HepG2 (cell line): ENCODE measurements around the gene LARP1B. TPM values are rescaled to one million over a fixed set of nuclear protein-coding genes. Genes with fewer than 3 reads are reported as not detected.

Experiments
- ATAC-seq: fragments of 200-7000 bp; cut with Tn5 transposase; 3 replicates; pipeline ENCODE4 v1.9.1; 2020; ENCODE audit warnings: mild to moderate bottlenecking, moderate library complexity
- BruUV-seq: library from RNA; stranded (reverse); fragments of 400-500 nt; replicated peaks from 2 replicates; lab custom pipeline; 2021; lab: Mats Ljungman, UMichigan
- CTCF ChIA-PET: fragments of 300-600 bp; formaldehyde crosslinking; extraction: SDS; loops from one replicate; lab custom pipeline; 2021; ENCODE audit warnings: low total read pairs, inconsistent platforms, low intra/inter-chr PET ratio; lab: Yijun Ruan, JAX
- POLR2A ChIA-PET: fragments of 350-600 bp; sonication (Branson Sonifier 250); formaldehyde crosslinking; loops from one replicate; lab custom pipeline; 2020; ENCODE audit warnings: antibody characterized with exemption, inconsistent platforms; lab: Yijun Ruan, JAX
- DNase-seq: peaks from one replicate; pipeline ENCODE4 v3.0.0-alpha.2; 2015; ENCODE audit warnings: low spot score
- FAIRE-seq: peaks from 3 replicates; lab custom pipeline; 2011; peaks lifted over from hg19 to GRCh38; lab: Jason Lieb, UNC
- H2AFZ ChIP-seq: one replicate; pipeline ENCODE4 v1.6.1; 2011; ENCODE audit warnings: low read length, inconsistent platforms
- H3K27ac ChIP-seq: fragments of 300-600 bp; 3 replicates; pipeline ENCODE4 v1.8.0; 2011; ENCODE audit warnings: mixed run types, mild to moderate bottlenecking, mixed read lengths, low read length, inconsistent platforms; ENCODE audit not compliant: insufficient read depth; ENCODE audit errors: extremely low read length
- H3K27me3 ChIP-seq, 2 experiments: fragments of 200-600 bp in 1 of 2; 2 replicates in 1 of 2; 3 replicates in 1 of 2; pipeline versions ENCODE4 v1.6.0 to v1.8.0; 2011; ENCODE audit warnings: low read length in 2 of 2, mild to moderate bottlenecking in 2 of 2, moderate library complexity in 2 of 2, inconsistent platforms in 1 of 2; ENCODE audit not compliant: insufficient read depth in 2 of 2, control insufficient read depth in 1 of 2
- H3K36me3 ChIP-seq, 2 experiments: fragments of 200-600 bp in 1 of 2; replicated peaks in 1 of 2; 2 replicates in 1 of 2; 3 replicates in 1 of 2; pipeline versions ENCODE4 v1.5.1 to v1.8.0; 2011; ENCODE audit warnings: low read length in 2 of 2, inconsistent platforms in 1 of 2; ENCODE audit not compliant: insufficient read depth in 2 of 2, control insufficient read depth in 1 of 2
- H3K4me1 ChIP-seq: 2 replicates; pipeline ENCODE4 v1.5.1; 2012; ENCODE audit warnings: low read length, inconsistent platforms; ENCODE audit not compliant: insufficient read depth
- H3K4me2 ChIP-seq: 2 replicates; pipeline ENCODE4 v1.6.0; 2011; ENCODE audit warnings: low read depth, low read length, inconsistent platforms
- H3K4me3 ChIP-seq, 3 experiments: fragments of 200-600 bp in 1 of 3; sonication (generic), shearing (Covaris generic) in 1 of 3; replicated peaks in 1 of 3; 2 replicates each; pipeline ENCODE4 v1.5.1; 2011 to 2016; ENCODE audit warnings: low read length in 3 of 3, inconsistent platforms in 2 of 3, low read depth in 2 of 3, mild to moderate bottlenecking in 2 of 3, control low read depth in 1 of 3, mixed read lengths in 1 of 3; ENCODE audit not compliant: insufficient read depth in 1 of 3
- H3K79me2 ChIP-seq: one replicate; pipeline ENCODE4 v1.6.1; 2011; ENCODE audit warnings: low read length, inconsistent platforms; ENCODE audit not compliant: insufficient read depth
- H3K9ac ChIP-seq: 2 replicates; pipeline ENCODE4 v1.6.0; 2011; ENCODE audit warnings: mild to moderate bottlenecking, low read depth, low read length, inconsistent platforms; ENCODE audit not compliant: insufficient read depth
- H3K9me3 ChIP-seq: 2 replicates; pipeline ENCODE4 v1.5.1; 2012; ENCODE audit warnings: mild to moderate bottlenecking, low read length
- H4K20me1 ChIP-seq: 2 replicates; pipeline ENCODE4 v1.6.0; 2011; ENCODE audit warnings: inconsistent platforms, mild to moderate bottlenecking, low read length, moderate library complexity; ENCODE audit not compliant: insufficient read depth
- BORCS8-MEF2B ChIP-seq: sonication (generic); formaldehyde crosslinking; IDR thresholded peaks from 2 replicates; pipeline ENCODE4 v1.8.0; 2022; ENCODE audit warnings: mild to moderate bottlenecking, missing genetic modification reagents
- CENPX ChIP-seq: sonication (generic); formaldehyde crosslinking; IDR thresholded peaks from 2 replicates; pipeline ENCODE4 v1.9.0; 2021; ENCODE audit warnings: mild to moderate bottlenecking, missing genetic modification reagents, moderate library complexity
- DPF2 ChIP-seq: sonication (generic); formaldehyde crosslinking; IDR thresholded peaks from 2 replicates; pipeline ENCODE4 v1.4.0; 2020; ENCODE audit warnings: mild to moderate bottlenecking, low read depth, missing genetic modification reagents, borderline replicate concordance
- MAFG ChIP-seq: sonication (generic); formaldehyde crosslinking; IDR thresholded peaks from 2 replicates; pipeline ENCODE4 v1.5.1; 2020; ENCODE audit warnings: mild to moderate bottlenecking, missing genetic modification reagents
- MEIS2 ChIP-seq: sonication (generic); formaldehyde crosslinking; IDR thresholded peaks from 2 replicates; pipeline ENCODE4 v1.9.0; 2021; ENCODE audit warnings: mild to moderate bottlenecking, missing genetic modification reagents
- MTF1 ChIP-seq: sonication (generic); formaldehyde crosslinking; IDR thresholded peaks from 2 replicates; pipeline ENCODE4 v1.5.0; 2020; ENCODE audit warnings: missing genetic modification reagents
- MZF1 ChIP-seq: sonication (generic); formaldehyde crosslinking; IDR thresholded peaks from 2 replicates; pipeline ENCODE4 v1.8.1; 2023; ENCODE audit warnings: mild to moderate bottlenecking, missing genetic modification reagents, borderline replicate concordance
- PHF21A ChIP-seq: sonication (generic); formaldehyde crosslinking; IDR thresholded peaks from 2 replicates; pipeline ENCODE4 v1.5.0; 2020; ENCODE audit warnings: mild to moderate bottlenecking, missing genetic modification reagents
- SETDB1 ChIP-seq: sonication (generic); formaldehyde crosslinking; IDR thresholded peaks from 2 replicates; pipeline ENCODE4 v1.5.1; 2020; ENCODE audit warnings: missing genetic modification reagents, mild to moderate bottlenecking, borderline replicate concordance
- SMC3 ChIP-seq: IDR thresholded peaks from 2 replicates; pipeline ENCODE4 v1.6.1; 2011; ENCODE audit warnings: low read length, improper control_type of control experiment
- SOX6 ChIP-seq, 2 experiments: fragments of 450-650 bp in 1 of 2; sonication (generic) in 1 of 2; formaldehyde crosslinking in 1 of 2; IDR thresholded peaks; 2 replicates each; pipeline versions ENCODE4 v1.4.0 to v1.6.1; 2017 to 2020; ENCODE audit warnings: antibody characterized with exemption in 1 of 2, mild to moderate bottlenecking in 1 of 2, missing genetic modification reagents in 1 of 2
- ZFP82 ChIP-seq: sonication (generic); formaldehyde crosslinking; IDR thresholded peaks from 2 replicates; pipeline ENCODE4 v1.5.1; 2020; ENCODE audit warnings: mild to moderate bottlenecking, missing genetic modification reagents, borderline replicate concordance
- ZFYVE20 ChIP-seq: sonication (generic); formaldehyde crosslinking; IDR thresholded peaks from 2 replicates; pipeline ENCODE4 v1.8.0; 2023; ENCODE audit warnings: low read depth, mild to moderate bottlenecking, moderate library complexity, missing genetic modification reagents, borderline replicate concordance
- ZNF121 ChIP-seq: sonication (generic); formaldehyde crosslinking; IDR thresholded peaks from 2 replicates; pipeline ENCODE4 v1.5.0; 2020; ENCODE audit warnings: mild to moderate bottlenecking, missing genetic modification reagents
- ZNF138 ChIP-seq: sonication (generic); formaldehyde crosslinking; IDR thresholded peaks from 2 replicates; pipeline ENCODE4 v1.5.0; 2020; ENCODE audit warnings: mild to moderate bottlenecking, low read depth, missing genetic modification reagents
- ZNF234 ChIP-seq: sonication (generic); formaldehyde crosslinking; conservative IDR thresholded peaks from 2 replicates; pipeline ENCODE4 v1.5.1; 2020; ENCODE audit warnings: mild to moderate bottlenecking, missing genetic modification reagents
- ZNF33A ChIP-seq: sonication (generic); formaldehyde crosslinking; IDR thresholded peaks from 2 replicates; pipeline ENCODE4 v1.5.1; 2020; ENCODE audit warnings: missing genetic modification reagents, mild to moderate bottlenecking, moderate library complexity, borderline replicate concordance
- ZSCAN22 ChIP-seq: sonication (generic); formaldehyde crosslinking; IDR thresholded peaks from 2 replicates; pipeline ENCODE4 v1.4.0; 2020; ENCODE audit warnings: mild to moderate bottlenecking, missing genetic modification reagents
- WGBS: methylation state at CpG from one replicate; pipeline ENCODE4 v1.1.6; 2017; ENCODE audit warnings: low lambda C conversion rate; 5-methylcytosine and 5-hydroxymethylcytosine counted together
- in situ Hi-C: cut with HindIII; loops from 2 replicates; pipeline ENCODE4 v1.10.0; 2017; ENCODE audit warnings: low pct_unique_long_range_greater_than_20kb; ENCODE audit not compliant: extremely low pct_ligation_motif_present
- intact Hi-C: fragments of 100-400 bp; cut with micrococcal nuclease; formaldehyde crosslinking; loops from one replicate; pipeline ENCODE4 v1.10.0; 2022; ENCODE audit not compliant: unreplicated experiment
- polyA plus RNA-seq, 8 experiments: library from polyadenylated mRNA; depleted of rRNA in 3 of 8; stranded (reverse) in 7 of 8; unstranded in 1 of 8; fragments of >200 nt; fragmentation: Illumina TruSeq in 4 of 8; extraction: Trizol in 4 of 8; gene quantifications; 2 replicates each; pipeline versions ENCODE4 v1.2.1 to v1.2.3, GENCODE V29; 2011 to 2016; ENCODE audit warnings: low read depth in 4 of 8, missing spikeins in 1 of 8, mixed read lengths in 1 of 8; ENCODE audit not compliant: insufficient read depth in 1 of 8
- total RNA-seq, 5 experiments: library from RNA; depleted of rRNA; stranded (reverse); fragments of >200 nt; fragmentation: Illumina TruSeq; extraction: Trizol; gene quantifications; 2 replicates each; pipeline ENCODE4 v1.2.3, GENCODE V29; 2016; ENCODE audit warnings: low read depth in 1 of 5
- TF ChIP-seq, protein P1 (sequence below): sonication (generic); formaldehyde crosslinking; IDR thresholded peaks from 2 replicates; pipeline ENCODE4 v1.8.1; 2022; ENCODE audit warnings: low read depth, mild to moderate bottlenecking, missing genetic modification reagents
- TF ChIP-seq, protein P2 (sequence below): sonication (generic); formaldehyde crosslinking; IDR thresholded peaks from 2 replicates; pipeline ENCODE4 v1.8.0; 2022; ENCODE audit warnings: mild to moderate bottlenecking, missing genetic modification reagents; ENCODE audit not compliant: insufficient replicate concordance

LARP1B gene
- total and polyA plus RNA-seq, 2 of the 13 experiments (the other 11 are each of a cell fraction or from before 2014, with no cell fraction given), result 19.2 to 52.7 TPM

DNA sequence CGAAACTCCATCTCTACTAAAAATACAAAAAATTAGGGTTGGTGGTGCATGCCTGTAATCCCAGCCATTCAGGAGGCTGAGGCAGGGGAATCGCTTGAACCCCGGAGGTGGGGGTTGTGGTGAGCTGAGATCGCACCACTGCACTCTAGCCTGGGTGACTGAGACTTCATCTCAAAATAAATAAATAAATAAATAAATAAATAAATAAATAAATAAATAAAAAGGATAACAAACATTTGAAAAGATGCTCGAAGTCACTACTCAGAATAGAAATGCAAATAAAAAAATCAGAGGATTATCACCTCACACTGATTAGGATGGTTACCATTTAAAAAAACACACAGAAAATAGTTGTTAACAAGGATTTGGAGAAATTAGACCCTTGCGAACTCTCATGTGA lies 73.8 kb downstream of the LARP1B start (continued):
- no peak for TF ChIP-seq DPF2

DNA sequence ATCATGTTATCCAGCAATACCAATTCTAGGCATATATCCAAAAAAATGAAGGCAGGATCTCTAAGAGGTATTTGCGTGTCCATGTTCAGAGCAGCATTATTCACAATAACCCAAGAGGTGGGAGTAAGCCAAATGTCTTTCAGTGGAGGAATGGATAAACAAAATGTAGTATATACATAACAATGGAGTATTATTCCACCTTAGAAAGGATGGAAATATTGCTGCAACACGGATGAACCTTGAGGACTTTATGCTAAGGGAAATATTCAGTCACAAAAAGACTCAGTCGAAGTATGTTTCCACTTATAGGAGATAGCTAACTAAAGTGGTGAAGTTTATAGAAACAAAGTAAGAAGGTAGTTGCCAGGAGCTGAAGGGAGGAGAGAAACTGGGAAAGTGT lies 74.3 kb downstream of the LARP1B start:
- ATAC-seq, result no peak
- peak; percentile 37 for FAIRE-seq
- Histone ChIP-seq H3K9me3 (no peaks in the 10 kb centered on the region), H3K36me3 (no peaks in the 10 kb centered on the region), H2AFZ (no peak overlapping the region), H3K4me1 (no peaks in the 10 kb centered on the region), H3K27me3 (no peaks in the 10 kb centered on the region), H3K9ac (no peak overlapping the region), H3K4me3 (no peak overlapping the region), H3K79me2 (no peaks in the 10 kb centered on the region), H3K27ac (no peak overlapping the region), H4K20me1 (no peaks in the 10 kb centered on the region), H3K4me2 (no peak overlapping the region)
- WGBS, result 93% methylated on average over 3 of the region's 3 CpGs
- in situ Hi-C loops, result no loop called here
- intact Hi-C loops, result no loop called here
- DNase-seq, result no peak
- BruUV-seq, result no TSS peak
- CTCF ChIA-PET, result no interaction called here
- POLR2A ChIA-PET, result no interaction called here
- TF ChIP-seq, protein P1, sequence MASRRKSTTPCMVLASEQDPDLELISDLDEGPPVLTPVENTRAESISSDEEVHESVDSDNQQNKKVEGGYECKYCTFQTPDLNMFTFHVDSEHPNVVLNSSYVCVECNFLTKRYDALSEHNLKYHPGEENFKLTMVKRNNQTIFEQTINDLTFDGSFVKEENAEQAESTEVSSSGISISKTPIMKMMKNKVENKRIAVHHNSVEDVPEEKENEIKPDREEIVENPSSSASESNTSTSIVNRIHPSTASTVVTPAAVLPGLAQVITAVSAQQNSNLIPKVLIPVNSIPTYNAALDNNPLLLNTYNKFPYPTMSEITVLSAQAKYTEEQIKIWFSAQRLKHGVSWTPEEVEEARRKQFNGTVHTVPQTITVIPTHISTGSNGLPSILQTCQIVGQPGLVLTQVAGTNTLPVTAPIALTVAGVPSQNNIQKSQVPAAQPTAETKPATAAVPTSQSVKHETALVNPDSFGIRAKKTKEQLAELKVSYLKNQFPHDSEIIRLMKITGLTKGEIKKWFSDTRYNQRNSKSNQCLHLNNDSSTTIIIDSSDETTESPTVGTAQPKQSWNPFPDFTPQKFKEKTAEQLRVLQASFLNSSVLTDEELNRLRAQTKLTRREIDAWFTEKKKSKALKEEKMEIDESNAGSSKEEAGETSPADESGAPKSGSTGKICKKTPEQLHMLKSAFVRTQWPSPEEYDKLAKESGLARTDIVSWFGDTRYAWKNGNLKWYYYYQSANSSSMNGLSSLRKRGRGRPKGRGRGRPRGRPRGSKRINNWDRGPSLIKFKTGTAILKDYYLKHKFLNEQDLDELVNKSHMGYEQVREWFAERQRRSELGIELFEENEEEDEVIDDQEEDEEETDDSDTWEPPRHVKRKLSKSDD, result no peak
- TF ChIP-seq CENPX (CRISPR knock-in tag) (no peak), MEIS2 (CRISPR knock-in tag) (no peak), ZFP82 (CRISPR knock-in tag) (no peak), MZF1 (no peak), ZNF33A (no peak), ZSCAN22 (CRISPR knock-in tag) (no peak), MTF1 (CRISPR knock-in tag) (no peak), ZNF234 (CRISPR knock-in tag) (no peak), BORCS8-MEF2B (CRISPR knock-in tag) (no peak), ZNF121 (CRISPR knock-in tag) (no peak), SOX6 (IDR thresholded peaks at IDR 0.05) (no peak), SOX6 (CRISPR knock-in tag; IDR thresholded peaks at IDR 0.05) (no peak), SMC3 (no peak), MAFG (no peak), PHF21A (CRISPR knock-in tag) (no peak), ZFYVE20 (CRISPR knock-in tag) (no peak), ZNF138 (CRISPR knock-in tag) (no peak), SETDB1 (no peak)
- TF ChIP-seq, protein P2, sequence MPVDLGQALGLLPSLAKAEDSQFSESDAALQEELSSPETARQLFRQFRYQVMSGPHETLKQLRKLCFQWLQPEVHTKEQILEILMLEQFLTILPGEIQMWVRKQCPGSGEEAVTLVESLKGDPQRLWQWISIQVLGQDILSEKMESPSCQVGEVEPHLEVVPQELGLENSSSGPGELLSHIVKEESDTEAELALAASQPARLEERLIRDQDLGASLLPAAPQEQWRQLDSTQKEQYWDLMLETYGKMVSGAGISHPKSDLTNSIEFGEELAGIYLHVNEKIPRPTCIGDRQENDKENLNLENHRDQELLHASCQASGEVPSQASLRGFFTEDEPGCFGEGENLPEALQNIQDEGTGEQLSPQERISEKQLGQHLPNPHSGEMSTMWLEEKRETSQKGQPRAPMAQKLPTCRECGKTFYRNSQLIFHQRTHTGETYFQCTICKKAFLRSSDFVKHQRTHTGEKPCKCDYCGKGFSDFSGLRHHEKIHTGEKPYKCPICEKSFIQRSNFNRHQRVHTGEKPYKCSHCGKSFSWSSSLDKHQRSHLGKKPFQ (CRISPR knock-in tag), result no peak
